ENCODE data around the gene KAZN. TPM values are rescaled to one million over a fixed set of nuclear protein-coding genes. Genes with fewer than 3 reads are reported as not detected.

The KAZN gene
- polyA plus RNA-seq, 1 donor from 2014 or later: 20.6 TPM

- Histone ChIP-seq H4K20me1 (ENCODE audit: insufficient read depth) (no peaks in the 10 kb centered on the region), H3K36me3 (ENCODE audit: insufficient read depth, low read length) (no peaks in the 10 kb centered on the region), H3K4me2 (ENCODE audit: low read length) (no peak overlapping the region), H3K79me2 (replicated peaks; ENCODE audit: insufficient read depth, low read length) (no peaks in the 10 kb centered on the region), H3K27me3 (ENCODE audit: insufficient read depth, low read depth, low read length) (no peaks in the 10 kb centered on the region), H3K9me2 (ENCODE audit: insufficient read depth, low read length) (no peaks in the 10 kb centered on the region), H3K27ac (ENCODE audit: low read length) (no peak overlapping the region), H2AFZ (ENCODE audit: low read depth, low read length) (no peak overlapping the region), H3K9ac (ENCODE audit: low read length) (no peak overlapping the region), H3K4me3 (ENCODE audit: low read length) (no peak overlapping the region), H3K9me3 (ENCODE audit: low read length) (no peaks in the 10 kb centered on the region), H3F3A (ENCODE audit: insufficient read depth, low read length, poor library complexity, severe bottlenecking) (no peaks in the 10 kb centered on the region)
- TF ChIP-seq MXI1 (conservative IDR thresholded peaks at IDR 0.05; ENCODE audit: poor library complexity, severe bottlenecking) (no peak), POLR2AphosphoS5 (IDR thresholded peaks at IDR 0.05) (no peak), TAF1 (IDR thresholded peaks at IDR 0.05; ENCODE audit: low read depth) (no peak), RAD21 (conservative IDR thresholded peaks at IDR 0.05) (no peak), EP300 (conservative IDR thresholded peaks at IDR 0.05; ENCODE audit: poor library complexity, severe bottlenecking) (no peak)
These were observed 543.6 kb downstream of the KAZN start for GRCh38 chr1:15141935-15142539.

- no peak overlapping the region for H2AFZ ChIP-seq (ENCODE audit: low read depth, low read length)
- no peak overlapping the region for H3K27ac ChIP-seq (ENCODE audit: low read length)
- no peaks in the 10 kb centered on the region for H4K20me1 ChIP-seq (ENCODE audit: insufficient read depth)
- no peaks in the 10 kb centered on the region for H3F3A ChIP-seq (ENCODE audit: insufficient read depth, low read length, poor library complexity, severe bottlenecking)
- TF ChIP-seq EZH2 (IDR thresholded peaks at IDR 0.05; ENCODE audit: borderline replicate concordance, insufficient read depth, low read length, poor library complexity, severe bottlenecking): no peak
- TF ChIP-seq SMC3 (conservative IDR thresholded peaks at IDR 0.05; ENCODE audit: poor library complexity): no peak
- no peak for TF ChIP-seq TAF1 (IDR thresholded peaks at IDR 0.05; ENCODE audit: low read depth)
- TF ChIP-seq EP300 (conservative IDR thresholded peaks at IDR 0.05; ENCODE audit: poor library complexity, severe bottlenecking): no peak
- no peak for TF ChIP-seq POLR2AphosphoS5 (IDR thresholded peaks at IDR 0.05)
- TF ChIP-seq RAD21 (conservative IDR thresholded peaks at IDR 0.05): no peak
- TF ChIP-seq MXI1 (conservative IDR thresholded peaks at IDR 0.05; ENCODE audit: poor library complexity, severe bottlenecking): no peak
- no peak for TF ChIP-seq REST (IDR thresholded peaks at IDR 0.05; ENCODE audit: borderline replicate concordance)
- TF ChIP-seq CTCF (IDR thresholded peaks at IDR 0.05; ENCODE audit: poor library complexity, severe bottlenecking): no peak
- H3K79me2 ChIP-seq (replicated peaks; ENCODE audit: insufficient read depth, low read length): no peaks in the 10 kb centered on the region
- H3K27me3 ChIP-seq (ENCODE audit: insufficient read depth, low read depth, low read length): no peaks in the 10 kb centered on the region
- no peak overlapping the region for H3K4me2 ChIP-seq (ENCODE audit: low read length)
- H3K9me2 ChIP-seq (ENCODE audit: insufficient read depth, low read length): no peaks in the 10 kb centered on the region
- no peak overlapping the region for H3K4me3 ChIP-seq (ENCODE audit: low read length)
- no peaks in the 10 kb centered on the region for H3K36me3 ChIP-seq (ENCODE audit: insufficient read depth, low read length)
- H3K9ac ChIP-seq (ENCODE audit: low read length): no peak overlapping the region
- no peaks in the 10 kb centered on the region for H3K9me3 ChIP-seq (ENCODE audit: low read length)
These were observed 546.8 kb downstream of the KAZN start for GRCh38 chr1:15145327-15145726.
